Right lobe of liver (tissue), 4 donors: Measurements from ENCODE around the gene PIEZO2.

Source experiments
- POLR2A ChIP-seq: fragments of 450-650 bp; IDR thresholded peaks from one replicate; pipeline ENCODE4 v1.6.1; 2017; ENCODE audit warnings: antibody characterized with exemption, mild to moderate bottlenecking
- TF ChIP-seq, protein P1 (sequence below), 4 donors: fragments of 200-600 bp in 3 of 4; fragments of 450-650 bp in 1 of 4; IDR thresholded peaks; one replicate each; pipeline versions ENCODE4 v1.5.1 to v1.8.0; 2016 to 2022; ENCODE audit warnings: antibody characterized with exemption in 4 of 4, mild to moderate bottlenecking in 2 of 4
- donor health status: DM: no; HTN: no; CAD: no.
- donor health status: DM: no; HTN: no; CAD: no.
- donor health status: DM: no; HTN: yes; CAD: no.

DNA sequence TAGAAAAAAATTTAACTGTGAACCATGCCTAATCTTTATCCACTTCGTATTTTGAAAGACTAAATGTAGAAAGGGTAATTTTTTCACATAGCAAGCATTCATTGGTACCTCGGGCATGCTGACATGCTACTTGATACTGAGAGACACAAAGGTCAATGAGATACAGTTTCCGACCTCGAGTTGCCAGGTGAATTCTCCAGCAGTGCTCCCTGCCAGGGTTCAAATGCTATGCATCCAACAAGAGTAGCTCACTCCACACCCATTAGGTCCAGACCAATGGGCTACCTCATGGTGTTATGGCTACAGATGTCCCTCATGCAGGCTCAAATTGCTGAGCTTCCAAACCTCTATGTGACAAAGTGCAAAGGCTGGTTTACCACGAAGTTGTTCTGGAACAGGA lies 305.8 kb downstream of the PIEZO2 start:
- TF ChIP-seq, protein P1, sequence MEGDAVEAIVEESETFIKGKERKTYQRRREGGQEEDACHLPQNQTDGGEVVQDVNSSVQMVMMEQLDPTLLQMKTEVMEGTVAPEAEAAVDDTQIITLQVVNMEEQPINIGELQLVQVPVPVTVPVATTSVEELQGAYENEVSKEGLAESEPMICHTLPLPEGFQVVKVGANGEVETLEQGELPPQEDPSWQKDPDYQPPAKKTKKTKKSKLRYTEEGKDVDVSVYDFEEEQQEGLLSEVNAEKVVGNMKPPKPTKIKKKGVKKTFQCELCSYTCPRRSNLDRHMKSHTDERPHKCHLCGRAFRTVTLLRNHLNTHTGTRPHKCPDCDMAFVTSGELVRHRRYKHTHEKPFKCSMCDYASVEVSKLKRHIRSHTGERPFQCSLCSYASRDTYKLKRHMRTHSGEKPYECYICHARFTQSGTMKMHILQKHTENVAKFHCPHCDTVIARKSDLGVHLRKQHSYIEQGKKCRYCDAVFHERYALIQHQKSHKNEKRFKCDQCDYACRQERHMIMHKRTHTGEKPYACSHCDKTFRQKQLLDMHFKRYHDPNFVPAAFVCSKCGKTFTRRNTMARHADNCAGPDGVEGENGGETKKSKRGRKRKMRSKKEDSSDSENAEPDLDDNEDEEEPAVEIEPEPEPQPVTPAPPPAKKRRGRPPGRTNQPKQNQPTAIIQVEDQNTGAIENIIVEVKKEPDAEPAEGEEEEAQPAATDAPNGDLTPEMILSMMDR (IDR thresholded peaks at IDR 0.05): no peak
- no peak for TF ChIP-seq POLR2A
